Measurements from ENCODE around the gene CCSER1. TPM values are rescaled to one million over a fixed set of nuclear protein-coding genes. Genes with fewer than 3 reads are reported as not detected.

CCSER1 gene
- total and polyA plus RNA-seq, 2 experiments from 2014 or later, result 5.2 to 23.4 TPM

- no peak overlapping the region for H2AFZ ChIP-seq
- H3K9me2 ChIP-seq (replicated peaks; ENCODE audit: insufficient read depth), result no peaks in the 10 kb centered on the region
- TF ChIP-seq, protein P1, sequence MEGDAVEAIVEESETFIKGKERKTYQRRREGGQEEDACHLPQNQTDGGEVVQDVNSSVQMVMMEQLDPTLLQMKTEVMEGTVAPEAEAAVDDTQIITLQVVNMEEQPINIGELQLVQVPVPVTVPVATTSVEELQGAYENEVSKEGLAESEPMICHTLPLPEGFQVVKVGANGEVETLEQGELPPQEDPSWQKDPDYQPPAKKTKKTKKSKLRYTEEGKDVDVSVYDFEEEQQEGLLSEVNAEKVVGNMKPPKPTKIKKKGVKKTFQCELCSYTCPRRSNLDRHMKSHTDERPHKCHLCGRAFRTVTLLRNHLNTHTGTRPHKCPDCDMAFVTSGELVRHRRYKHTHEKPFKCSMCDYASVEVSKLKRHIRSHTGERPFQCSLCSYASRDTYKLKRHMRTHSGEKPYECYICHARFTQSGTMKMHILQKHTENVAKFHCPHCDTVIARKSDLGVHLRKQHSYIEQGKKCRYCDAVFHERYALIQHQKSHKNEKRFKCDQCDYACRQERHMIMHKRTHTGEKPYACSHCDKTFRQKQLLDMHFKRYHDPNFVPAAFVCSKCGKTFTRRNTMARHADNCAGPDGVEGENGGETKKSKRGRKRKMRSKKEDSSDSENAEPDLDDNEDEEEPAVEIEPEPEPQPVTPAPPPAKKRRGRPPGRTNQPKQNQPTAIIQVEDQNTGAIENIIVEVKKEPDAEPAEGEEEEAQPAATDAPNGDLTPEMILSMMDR (IDR thresholded peaks at IDR 0.05; ENCODE audit: poor library complexity), result no peak
- no peak overlapping the region for H3K4me3 ChIP-seq
- no peak overlapping the region for H3K27ac ChIP-seq
- 82% methylated on average over 3 of the region's 3 CpGs for WGBS (ENCODE audit: low lambda C conversion rate, missing lambda C conversion rate)
- no peaks in the 10 kb centered on the region for H3K27me3 ChIP-seq
- DNase-seq (ENCODE audit: low spot score), result no peak
- H3K9me3 ChIP-seq (ENCODE audit: low read depth), result no peaks in the 10 kb centered on the region
- no peak overlapping the region for H3K4me2 ChIP-seq
- H3K79me2 ChIP-seq, result no peaks in the 10 kb centered on the region
- no peaks in the 10 kb centered on the region for H3K36me3 ChIP-seq (replicated peaks; ENCODE audit: insufficient read depth, low read depth)
- no peaks in the 10 kb centered on the region for H3K4me1 ChIP-seq (ENCODE audit: insufficient read depth)
- H4K20me1 ChIP-seq (ENCODE audit: insufficient read depth, poor library complexity, severe bottlenecking), result no peaks in the 10 kb centered on the region
These were observed 23.2 kb upstream of the CCSER1 start for GRCh38 chr4:90103991-90104390.

DNA sequence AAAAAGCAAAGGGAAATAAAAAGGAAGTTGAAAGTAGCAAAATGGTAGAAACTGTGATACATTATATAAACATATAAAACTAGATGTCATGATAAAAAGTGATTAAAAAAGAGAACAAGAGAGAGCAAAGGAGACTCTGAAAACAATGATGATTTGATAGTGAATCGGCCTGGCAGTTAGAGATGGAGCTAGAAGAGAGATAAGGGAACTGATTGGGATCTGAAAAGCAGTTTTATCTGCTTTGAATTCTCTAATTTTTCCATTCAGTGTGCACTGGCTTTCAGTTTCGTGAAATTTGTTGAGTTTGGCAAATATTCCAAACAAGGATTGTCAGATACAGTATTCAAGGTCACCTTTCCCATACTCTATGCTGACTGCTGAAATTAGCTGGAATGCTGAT, 21.9 kb upstream of the CCSER1 start:
- no peak overlapping the region for H3K4me2 ChIP-seq
- no peaks in the 10 kb centered on the region for H3K9me2 ChIP-seq (replicated peaks; ENCODE audit: insufficient read depth)
- TF ChIP-seq, protein P1 (IDR thresholded peaks at IDR 0.05; ENCODE audit: poor library complexity), result no peak
- no peak for TF ChIP-seq EZH2phosphoT487 (IDR thresholded peaks at IDR 0.05; ENCODE audit: low read depth, severe bottlenecking, unreplicated experiment)
- no peak for TF ChIP-seq EZH2 (IDR thresholded peaks at IDR 0.05; ENCODE audit: borderline replicate concordance)
- H3K9me3 ChIP-seq (ENCODE audit: low read depth), result no peaks in the 10 kb centered on the region
- H3K36me3 ChIP-seq (replicated peaks; ENCODE audit: insufficient read depth, low read depth), result no peaks in the 10 kb centered on the region
- H3K27ac ChIP-seq, result no peak overlapping the region
- H3K4me3 ChIP-seq, result no peak overlapping the region
- H2AFZ ChIP-seq, result no peak overlapping the region
- WGBS (ENCODE audit: low lambda C conversion rate, missing lambda C conversion rate), result 57% methylated on average over 2 of the region's 2 CpGs
- no peaks in the 10 kb centered on the region for H4K20me1 ChIP-seq (ENCODE audit: insufficient read depth, poor library complexity, severe bottlenecking)
- DNase-seq (ENCODE audit: low spot score), result no peak
- no peaks in the 10 kb centered on the region for H3K27me3 ChIP-seq
- H3K4me1 ChIP-seq (ENCODE audit: insufficient read depth), result no peaks in the 10 kb centered on the region
- H3K79me2 ChIP-seq, result no peaks in the 10 kb centered on the region

DNA sequence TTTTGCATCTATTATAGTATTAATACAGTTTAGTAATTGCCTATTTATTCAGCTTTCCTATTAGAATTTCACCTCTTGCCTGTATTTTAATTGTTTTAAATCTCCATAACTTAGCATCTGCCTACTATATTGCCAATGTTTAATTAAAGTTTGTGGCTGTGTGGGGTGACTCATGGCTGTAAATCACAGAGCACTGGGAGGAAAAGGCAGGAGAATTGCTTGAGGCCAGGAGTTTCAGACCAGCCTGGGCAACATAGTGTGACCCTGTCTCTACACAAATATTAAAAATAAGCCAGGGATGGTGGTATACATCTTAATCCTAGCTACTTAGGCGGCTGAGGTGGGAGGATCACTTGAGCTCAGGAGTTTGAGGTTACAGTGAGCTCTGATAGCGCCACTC, 14.5 kb upstream of the CCSER1 start:
- no peak for TF ChIP-seq EZH2phosphoT487 (IDR thresholded peaks at IDR 0.05; ENCODE audit: low read depth, severe bottlenecking, unreplicated experiment)
- no peak for TF ChIP-seq EZH2 (IDR thresholded peaks at IDR 0.05; ENCODE audit: borderline replicate concordance)
- TF ChIP-seq, protein P1 (IDR thresholded peaks at IDR 0.05; ENCODE audit: poor library complexity), result no peak
- Histone ChIP-seq H2AFZ (no peak overlapping the region), H3K4me1 (ENCODE audit: insufficient read depth) (no peaks in the 10 kb centered on the region), H4K20me1 (ENCODE audit: insufficient read depth, poor library complexity, severe bottlenecking) (no peaks in the 10 kb centered on the region), H3K27me3 (no peaks in the 10 kb centered on the region), H3K79me2 (no peaks in the 10 kb centered on the region), H3K4me2 (no peak overlapping the region), H3K9me3 (ENCODE audit: low read depth) (no peaks in the 10 kb centered on the region), H3K9me2 (replicated peaks; ENCODE audit: insufficient read depth) (no peaks in the 10 kb centered on the region), H3K4me3 (no peak overlapping the region), H3K36me3 (replicated peaks; ENCODE audit: insufficient read depth, low read depth) (no peaks in the 10 kb centered on the region), H3K27ac (no peak overlapping the region)
- DNase-seq (ENCODE audit: low spot score), result no peak
- 90% methylated on average over 2 of the region's 2 CpGs for WGBS (ENCODE audit: low lambda C conversion rate, missing lambda C conversion rate)

- no peak for DNase-seq (ENCODE audit: low spot score)
- Histone ChIP-seq H3K36me3 (replicated peaks; ENCODE audit: insufficient read depth, low read depth) (no peaks in the 10 kb centered on the region), H3K4me1 (ENCODE audit: insufficient read depth) (no peaks in the 10 kb centered on the region), H3K9me2 (replicated peaks; ENCODE audit: insufficient read depth) (no peaks in the 10 kb centered on the region), H3K79me2 (no peaks in the 10 kb centered on the region), H3K4me3 (no peak overlapping the region), H3K4me2 (no peak overlapping the region), H3K27me3 (no peaks in the 10 kb centered on the region), H4K20me1 (ENCODE audit: insufficient read depth, poor library complexity, severe bottlenecking) (no peaks in the 10 kb centered on the region), H3K9me3 (ENCODE audit: low read depth) (no peaks in the 10 kb centered on the region), H3K27ac (no peak overlapping the region), H2AFZ (no peak overlapping the region)
- 91% methylated on average over 1 of the region's 2 CpGs for WGBS (ENCODE audit: low lambda C conversion rate, missing lambda C conversion rate)
- TF ChIP-seq EZH2phosphoT487 (IDR thresholded peaks at IDR 0.05; ENCODE audit: low read depth, severe bottlenecking, unreplicated experiment) (no peak), EZH2 (IDR thresholded peaks at IDR 0.05; ENCODE audit: borderline replicate concordance) (no peak)
- TF ChIP-seq, protein P1 (IDR thresholded peaks at IDR 0.05; ENCODE audit: poor library complexity), result no peak
These were observed 13.2 kb upstream of the CCSER1 start for GRCh38 chr4:90113881-90114457.

Measured in hepatocyte (in vitro differentiated cells).